Stomach (tissue), 9 donors: ENCODE results near the gene SEC14L6. TPM values are rescaled to one million over a fixed set of nuclear protein-coding genes. Genes with fewer than 3 reads are reported as not detected.

Experiments used
- DNase-seq, 2 donors: peaks; one replicate each; pipeline versions ENCODE4 v3.0.0 to v3.0.0-alpha.2; 2013 to 2019
- H3K27ac ChIP-seq, 5 donors: fragments of 200-600 bp in 4 of 5; sonication (generic) in 4 of 5; one replicate each; pipeline ENCODE4 v1.5.1; 2013 to 2019; ENCODE audit warnings: mild to moderate bottlenecking in 1 of 5, moderate library complexity in 1 of 5
- H3K27me3 ChIP-seq, 3 donors: fragments of 200-600 bp; sonication (generic); one replicate each; pipeline ENCODE4 v1.5.1; 2017 to 2019; ENCODE audit warnings: mixed run types in 1 of 3
- H3K36me3 ChIP-seq, 4 donors: fragments of 200-600 bp; sonication (generic); 1 replicate in 3 of 4; 2 replicates in 1 of 4; pipeline ENCODE4 v1.5.1; 2016 to 2019
- H3K4me1 ChIP-seq, 4 donors: fragments of 200-600 bp; sonication (generic); one replicate each; pipeline ENCODE4 v1.5.1; 2016 to 2019
- H3K4me3 ChIP-seq, 4 donors: fragments of 200-600 bp; sonication (generic) in 3 of 4; one replicate each; pipeline ENCODE4 v1.5.1; 2016 to 2019; ENCODE audit warnings: mild to moderate bottlenecking in 1 of 4
- H3K9me3 ChIP-seq, 4 donors: fragments of 200-600 bp; sonication (generic); one replicate each; pipeline ENCODE4 v1.5.1; 2016 to 2019
- EP300 ChIP-seq: sonication (generic); formaldehyde crosslinking; IDR thresholded peaks from one replicate; pipeline ENCODE4 v1.6.1; 2017; ENCODE audit warnings: antibody characterized with exemption
- POLR2A ChIP-seq, 4 donors: fragments of 450-650 bp; IDR thresholded peaks; one replicate each; pipeline ENCODE4 v1.6.1; 2016; ENCODE audit warnings: antibody characterized with exemption in 4 of 4, control low read depth in 2 of 4, mild to moderate bottlenecking in 1 of 4, moderate library complexity in 1 of 4
- POLR2AphosphoS5 ChIP-seq, 3 donors: sonication (generic); formaldehyde crosslinking; IDR thresholded peaks; one replicate each; pipeline ENCODE4 v1.6.1; 2016; ENCODE audit warnings: antibody characterized with exemption in 3 of 3
- WGBS, 5 donors: extraction: QIAGEN DNeasy Blood & Tissue Kit in 3 of 5; methylation state at CpG; one replicate each; pipeline versions ENCODE4 v1.1.5 to v1.1.7; 2013 to 2018; 5-methylcytosine and 5-hydroxymethylcytosine counted together
- intact Hi-C: fragments of 100-400 bp; cut with DNase I; formaldehyde crosslinking; loops from one replicate; pipeline ENCODE4 v1.15.1; 2023; ENCODE audit warnings: low total_unique reads
- polyA plus RNA-seq, 3 donors: library from polyadenylated mRNA; stranded (reverse); fragments of 200-250 nt; gene quantifications; one replicate each; pipeline ENCODE4 v1.2.3, GENCODE V29; 2013
- total RNA-seq, 5 donors: library from RNA; depleted of rRNA; stranded (reverse); fragments of >200 nt; gene quantifications; one replicate each; pipeline versions ENCODE4 v1.1.0 to v1.2.3, GENCODE V29; 2014 to 2016
- TF ChIP-seq, protein P1 (sequence below), 7 experiments: fragments of 450-650 bp in 4 of 7; fragments of 200-600 bp in 3 of 7; sonication (generic) in 3 of 7; IDR thresholded peaks; one replicate each; pipeline ENCODE4 v1.5.1; 2016 to 2019; ENCODE audit warnings: antibody characterized with exemption in 7 of 7, control low read depth in 2 of 7, mild to moderate bottlenecking in 1 of 7
- donor health status: healthy with polysubstance abuse.
- donor health status: Bipolar disorder and iron deficiency.
- donor health status: healthy.

Gene SEC14L6
- total and polyA plus RNA-seq, 8 donors: 0.58 to 1.4 (median 0.84) TPM; not detected in 4

- TF ChIP-seq EP300 (no peak), POLR2AphosphoS5 (IDR thresholded peaks at IDR 0.05) (no peak), POLR2A (IDR thresholded peaks at IDR 0.05) (no peak)
- TF ChIP-seq, protein P1, sequence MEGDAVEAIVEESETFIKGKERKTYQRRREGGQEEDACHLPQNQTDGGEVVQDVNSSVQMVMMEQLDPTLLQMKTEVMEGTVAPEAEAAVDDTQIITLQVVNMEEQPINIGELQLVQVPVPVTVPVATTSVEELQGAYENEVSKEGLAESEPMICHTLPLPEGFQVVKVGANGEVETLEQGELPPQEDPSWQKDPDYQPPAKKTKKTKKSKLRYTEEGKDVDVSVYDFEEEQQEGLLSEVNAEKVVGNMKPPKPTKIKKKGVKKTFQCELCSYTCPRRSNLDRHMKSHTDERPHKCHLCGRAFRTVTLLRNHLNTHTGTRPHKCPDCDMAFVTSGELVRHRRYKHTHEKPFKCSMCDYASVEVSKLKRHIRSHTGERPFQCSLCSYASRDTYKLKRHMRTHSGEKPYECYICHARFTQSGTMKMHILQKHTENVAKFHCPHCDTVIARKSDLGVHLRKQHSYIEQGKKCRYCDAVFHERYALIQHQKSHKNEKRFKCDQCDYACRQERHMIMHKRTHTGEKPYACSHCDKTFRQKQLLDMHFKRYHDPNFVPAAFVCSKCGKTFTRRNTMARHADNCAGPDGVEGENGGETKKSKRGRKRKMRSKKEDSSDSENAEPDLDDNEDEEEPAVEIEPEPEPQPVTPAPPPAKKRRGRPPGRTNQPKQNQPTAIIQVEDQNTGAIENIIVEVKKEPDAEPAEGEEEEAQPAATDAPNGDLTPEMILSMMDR (IDR thresholded peaks at IDR 0.05): no peak
- DNase-seq: no peak
- Histone ChIP-seq H3K9me3 (peaks cover 0 to 7% (median 0%) of the 10 kb centered on the region in 4 donors), H3K4me1 (peaks cover 0 to 9% (median 4%) of the 10 kb centered on the region in 4 donors), H3K4me3 (no peak overlapping the region), H3K27me3 (peaks cover 0 to 18% (median 5%) of the 10 kb centered on the region in 3 donors), H3K36me3 (no peaks in the 10 kb centered on the region), H3K27ac (no peak overlapping the region)
- WGBS, 5 donors: 65 to 80% (median 71%) methylated on average over 9 of the region's 9 CpGs
- intact Hi-C loops: no loop called here
These were observed 35.4 kb downstream of the SEC14L6 start for GRCh38 chr22:30511109-30511508.

GRCh38 chr22:30508216-30508615 is 38.3 kb downstream of the SEC14L6 start:
- no peak for DNase-seq
- WGBS, 5 donors: 59 to 96% (median 88%) methylated on average over 5 of the region's 5 CpGs
- Histone ChIP-seq H3K27me3 (peaks cover 0 to 47% (median 21%) of the 10 kb centered on the region in 3 donors), H3K27ac (no peak overlapping the region), H3K9me3 (peaks cover 0 to 7% (median 0%) of the 10 kb centered on the region in 4 donors), H3K4me1 (peaks cover 0 to 16% (median 11%) of the 10 kb centered on the region in 4 donors), H3K4me3 (no peak overlapping the region), H3K36me3 (no peaks in the 10 kb centered on the region)
- TF ChIP-seq EP300 (no peak), POLR2AphosphoS5 (IDR thresholded peaks at IDR 0.05) (no peak), POLR2A (IDR thresholded peaks at IDR 0.05) (no peak)
- TF ChIP-seq, protein P1 (IDR thresholded peaks at IDR 0.05): no peak
- intact Hi-C loops: no loop called here

DNA sequence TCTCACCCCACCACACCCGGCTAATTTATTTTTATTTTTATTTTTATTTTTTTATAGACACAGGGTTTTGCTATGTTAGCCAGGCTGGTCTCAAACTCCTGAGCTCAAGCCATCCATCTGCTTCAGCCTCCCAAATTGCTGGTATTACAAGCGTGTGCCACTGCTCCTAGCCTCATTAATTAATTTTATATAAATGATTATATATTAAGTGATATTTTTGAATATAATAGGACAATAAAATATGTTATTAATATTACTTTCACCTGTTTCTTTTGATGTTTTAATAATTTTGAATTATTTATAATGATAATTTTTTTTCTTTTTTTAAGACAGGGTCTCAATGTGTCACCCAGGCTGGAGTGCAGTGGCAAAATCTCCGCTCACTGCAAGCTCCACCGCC is 38.9 kb downstream of the SEC14L6 start:
- no peak for DNase-seq
- intact Hi-C loops: no loop called here

DNA sequence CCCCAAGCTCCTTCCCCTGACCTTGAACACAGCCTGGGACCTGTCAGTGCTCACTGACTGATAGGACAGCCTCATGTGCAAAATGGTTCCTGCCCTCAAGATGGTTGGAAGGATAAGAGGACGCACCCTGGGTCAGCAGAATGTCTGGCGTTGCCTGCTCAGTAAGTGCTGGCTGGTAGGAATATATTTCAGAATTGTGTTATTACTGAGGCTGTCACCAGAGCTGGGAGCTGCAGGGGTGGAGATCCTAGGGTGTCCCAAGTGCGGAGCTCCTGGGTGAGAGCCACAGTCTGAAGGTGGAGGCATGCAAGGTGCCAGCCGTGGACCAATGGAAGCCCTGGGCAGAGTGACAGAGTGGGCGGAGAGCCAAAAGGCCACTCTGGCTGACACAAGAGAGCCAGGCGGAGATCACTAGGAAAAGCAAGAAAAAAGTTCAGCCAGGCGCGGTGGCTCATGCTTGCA is 40.0 kb downstream of the SEC14L6 start:
- H3K36me3 ChIP-seq: no peaks in the 10 kb centered on the region
- WGBS, 5 donors: 31 to 54% (median 44%) methylated on average over 8 of the region's 8 CpGs

More for the DNA sequence above, 38.9 kb downstream of the SEC14L6 start:
- TF ChIP-seq EP300 (no peak), POLR2A (IDR thresholded peaks at IDR 0.05) (no peak), POLR2AphosphoS5 (IDR thresholded peaks at IDR 0.05) (no peak)
- TF ChIP-seq, protein P1 (IDR thresholded peaks at IDR 0.05): no peak
- Histone ChIP-seq H3K36me3 (no peaks in the 10 kb centered on the region), H3K4me1 (peaks cover 0 to 16% (median 11%) of the 10 kb centered on the region in 4 donors), H3K4me3 (no peak overlapping the region), H3K9me3 (peaks cover 0 to 7% (median 0%) of the 10 kb centered on the region in 4 donors), H3K27ac (no peak overlapping the region), H3K27me3 (peaks cover 0 to 53% (median 21%) of the 10 kb centered on the region in 3 donors)
- WGBS, 5 donors: 84 to 93% (median 89%) methylated on average over 4 of the region's 4 CpGs

More for the DNA sequence above, 40.0 kb downstream of the SEC14L6 start:
- H3K4me1 ChIP-seq: peaks cover 0 to 16% (median 11%) of the 10 kb centered on the region in 4 donors
- no peak overlapping the region for H3K4me3 ChIP-seq
- no peak overlapping the region for H3K27ac ChIP-seq
- TF ChIP-seq POLR2A (IDR thresholded peaks at IDR 0.05): no peak
- no peak for TF ChIP-seq EP300
- TF ChIP-seq POLR2AphosphoS5 (IDR thresholded peaks at IDR 0.05): no peak
- TF ChIP-seq, protein P1 (IDR thresholded peaks at IDR 0.05): no peak
- peaks cover 0 to 62% (median 21%) of the 10 kb centered on the region in 3 donors for H3K27me3 ChIP-seq
- DNase-seq: peak; percentile 11 to 72
- intact Hi-C loops: no loop called here
- H3K9me3 ChIP-seq: peaks cover 0 to 3% (median 0%) of the 10 kb centered on the region in 4 donors
